HEK293T (cell line): ENCODE measurements around the gene MEGF6.
"Not testable (repeated sequence)": the region's sequence is repeated elsewhere in the genome, so short reads cannot be mapped to it uniquely, and the experiment has no call there.

Source experiments
- CTCF ChIA-PET: fragments of 350-600 bp; formaldehyde crosslinking; extraction: SDS; loops from one replicate; lab custom pipeline; 2021; ENCODE audit warnings: antibody characterized with exemption, inconsistent platforms; lab: Yijun Ruan, JAX
- POLR2A ChIA-PET: fragments of 350-600 bp; formaldehyde crosslinking; extraction: SDS; loops from one replicate; lab custom pipeline; 2020; ENCODE audit warnings: antibody characterized with exemption, inconsistent platforms; lab: Yijun Ruan, JAX
- DNase-seq: peaks from one replicate; pipeline ENCODE4 v3.0.0; 2012; ENCODE audit warnings: mixed read lengths; ENCODE audit errors: extremely low spot score
- ARNT ChIP-seq: fragments of 450-650 bp; IDR thresholded peaks from 2 replicates; pipeline ENCODE4 v1.6.1; 2017; ENCODE audit warnings: mild to moderate bottlenecking
- BHLHE40 ChIP-seq: fragments of 450-650 bp; IDR thresholded peaks from 2 replicates; pipeline ENCODE4 v1.6.1; 2016; ENCODE audit warnings: mild to moderate bottlenecking, moderate library complexity, borderline replicate concordance
- CTBP1 ChIP-seq: fragments of 450-650 bp; IDR thresholded peaks from 2 replicates; pipeline ENCODE4 v1.6.1; 2016; ENCODE audit warnings: borderline replicate concordance
- ELF4 ChIP-seq: fragments of 450-650 bp; IDR thresholded peaks from 2 replicates; pipeline ENCODE4 v1.6.1; 2017; ENCODE audit warnings: antibody characterized with exemption
- FOXA1 ChIP-seq: fragments of 450-650 bp; IDR thresholded peaks from 2 replicates; pipeline ENCODE4 v1.6.1; 2016; ENCODE audit warnings: mild to moderate bottlenecking
- FOXK2 ChIP-seq: fragments of 450-650 bp; IDR thresholded peaks from 2 replicates; pipeline ENCODE4 v1.6.1; 2016; ENCODE audit warnings: mild to moderate bottlenecking
- FOXM1 ChIP-seq: fragments of 450-650 bp; IDR thresholded peaks from 2 replicates; pipeline ENCODE4 v1.6.1; 2017; ENCODE audit warnings: mild to moderate bottlenecking, borderline replicate concordance
- HDGF ChIP-seq: fragments of 450-650 bp; IDR thresholded peaks from 2 replicates; pipeline ENCODE4 v1.6.1; 2017; ENCODE audit warnings: antibody characterized with exemption, borderline replicate concordance
- L3MBTL2 ChIP-seq: fragments of 450-650 bp; conservative IDR thresholded peaks from 2 replicates; pipeline ENCODE4 v1.6.1; 2016; ENCODE audit warnings: mild to moderate bottlenecking
- LEF1 ChIP-seq: fragments of 450-650 bp; IDR thresholded peaks from 2 replicates; pipeline ENCODE4 v1.6.1; 2017; ENCODE audit warnings: mild to moderate bottlenecking, borderline replicate concordance
- NFRKB ChIP-seq: fragments of 450-650 bp; IDR thresholded peaks from 2 replicates; pipeline ENCODE4 v1.6.1; 2016; ENCODE audit warnings: mild to moderate bottlenecking, moderate library complexity
- PKNOX1 ChIP-seq: fragments of 450-650 bp; IDR thresholded peaks from 2 replicates; pipeline ENCODE4 v1.6.1; 2016
- SP1 ChIP-seq: fragments of 450-650 bp; IDR thresholded peaks from 2 replicates; pipeline ENCODE4 v1.6.1; 2017
- SUZ12 ChIP-seq: fragments of 450-650 bp; IDR thresholded peaks from 2 replicates; pipeline ENCODE4 v1.6.1; 2016; ENCODE audit warnings: mild to moderate bottlenecking
- TARDBP ChIP-seq: fragments of 450-650 bp; IDR thresholded peaks from 2 replicates; pipeline ENCODE4 v1.6.1; 2016
- ZNF384 ChIP-seq: fragments of 450-650 bp; IDR thresholded peaks from 2 replicates; pipeline ENCODE4 v1.6.1; 2016

MEGF6 gene

GRCh38 chr1:3625151-3625907 is 14.0 kb upstream of the MEGF6 start:
- DNase-seq: peak; percentile 52
- ChIA-PET CTCF (interaction anchor here (0.9 kb wide), 1 partner anchor 172 kb away, joined by 5 read pairs; no protein-coding TSS in a partner anchor), POLR2A (no interaction called here)
- TF ChIP-seq SP1: no peak
- no peak for TF ChIP-seq CTBP1
- TF ChIP-seq TARDBP: no peak
- TF ChIP-seq ELF4: no peak
- no peak for TF ChIP-seq L3MBTL2
- no peak for TF ChIP-seq PKNOX1
- TF ChIP-seq ARNT: no peak
- no peak for TF ChIP-seq FOXM1
- no peak for TF ChIP-seq NFRKB
- no peak for TF ChIP-seq FOXK2
- TF ChIP-seq BHLHE40: no peak

GRCh38 chr1:3624200-3625136 is 13.2 kb upstream of the MEGF6 start, which contains the start of gene TPRG1L:
Gene TPRG1L (plus strand): TSS chr1:3625015. CDS start chr1:3625073, 58 bp downstream.
- DNase-seq: peak; percentile 99
- ChIA-PET POLR2A (no interaction called here), CTCF (interaction anchor here (0.6 kb wide), 1 partner anchor 171 kb away, joined by 3 read pairs; no protein-coding TSS in a partner anchor)
- TF ChIP-seq TARDBP (no peak), SP1 (peak; percentile 65), FOXA1 (0 out of 2 replicates have a peak, but pooled peaks have one; percentile 57), LEF1 (no peak), PKNOX1 (peak; percentile 97), FOXK2 (peak; percentile 59; the same call in 1 of the 2 replicates)

DNA sequence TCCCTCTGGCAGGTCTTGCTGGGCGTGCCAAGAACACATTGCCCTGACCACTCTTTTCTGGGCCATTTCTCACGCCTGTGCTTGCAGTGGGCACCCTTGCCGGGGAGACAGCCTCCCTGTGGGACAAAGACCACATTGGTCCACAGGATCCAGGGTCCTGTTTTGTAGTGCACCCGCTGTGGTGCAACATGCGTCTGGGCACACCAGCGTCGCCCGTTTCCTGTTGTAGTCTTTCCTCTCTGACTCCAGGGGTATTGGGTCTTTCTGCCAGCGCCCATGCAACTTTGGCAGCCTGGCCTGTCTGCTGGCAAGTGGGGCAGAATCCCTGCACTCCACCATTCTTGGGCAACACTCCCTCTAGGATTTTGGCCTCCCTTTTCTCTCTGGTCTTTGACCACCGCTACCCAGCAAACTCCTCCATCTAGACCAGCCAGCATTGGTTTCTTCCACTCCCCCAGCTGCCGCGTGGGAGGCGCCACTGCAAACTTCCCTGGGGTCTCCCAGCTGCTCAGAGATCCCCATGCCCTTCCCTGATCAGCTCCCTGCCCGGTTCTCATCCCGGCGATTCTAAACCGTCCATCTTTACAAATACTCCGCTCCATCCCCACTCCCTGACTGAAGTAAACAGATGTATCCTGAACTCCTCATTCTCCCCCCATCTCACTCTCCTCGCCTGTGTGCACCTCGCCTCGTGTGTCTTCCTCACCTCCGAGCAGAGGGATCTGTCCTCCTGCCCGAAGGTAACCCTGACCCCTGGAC is 12.3 kb upstream of the MEGF6 start:
- ChIA-PET CTCF (interaction anchor here (0.6 kb wide), 1 partner anchor 171 kb away, joined by 3 read pairs; no protein-coding TSS in a partner anchor), POLR2A (interaction anchor here (0.9 kb wide), 1 partner anchor 9 kb away, joined by 3 read pairs; no protein-coding TSS in a partner anchor)
- no peak for TF ChIP-seq FOXK2
- TF ChIP-seq FOXA1: no peak
- TF ChIP-seq NFRKB: no peak
- TF ChIP-seq FOXM1: no peak
- no peak for TF ChIP-seq CTBP1
- no peak for TF ChIP-seq SUZ12
- no peak for TF ChIP-seq ELF4
- TF ChIP-seq ARNT: no peak
- no peak for TF ChIP-seq LEF1
- no peak for TF ChIP-seq SP1
- no peak for TF ChIP-seq PKNOX1
- TF ChIP-seq TARDBP: no peak
- no peak; the same call in 1 of the 2 replicates for TF ChIP-seq L3MBTL2
- no peak for TF ChIP-seq ZNF384
- TF ChIP-seq HDGF: no peak
- no peak for DNase-seq

- DNase-seq, POLR2A ChIA-PET: not testable (repeated sequence)
Measured at GRCh38 chr1:3622102-3622501, 10.8 kb upstream of the MEGF6 start.

DNA sequence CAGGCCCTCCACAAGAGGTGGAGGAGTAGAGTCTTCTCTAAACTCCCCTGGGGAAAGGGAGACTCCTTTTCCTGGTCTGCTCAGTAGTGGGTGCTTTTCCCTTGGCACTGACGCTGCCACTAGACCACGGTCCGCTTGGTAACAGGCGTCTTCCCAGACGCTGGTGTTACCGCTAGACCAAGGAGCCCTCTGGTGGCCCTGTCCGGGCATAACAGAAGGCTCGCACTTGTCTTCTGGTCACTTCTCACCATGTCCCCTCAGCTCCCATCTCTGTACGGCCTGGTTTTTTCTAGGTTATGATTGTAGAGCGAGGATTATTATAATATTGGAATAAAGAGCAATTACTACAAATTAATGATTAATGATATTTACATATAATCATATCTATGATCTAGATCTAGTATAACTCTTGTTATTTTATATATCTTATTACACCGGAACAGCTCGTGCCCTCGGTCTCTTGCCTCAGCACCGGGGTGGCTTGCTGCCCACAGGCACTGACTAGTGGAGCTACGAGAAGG is 9.9 kb upstream of the MEGF6 start:
- POLR2A ChIA-PET, DNase-seq: not testable (repeated sequence)
- CTCF ChIA-PET: interaction anchor here (1.0 to 3.4 kb wide), 4 partner anchors 56 to 168 kb away, joined by 3 to 19 read pairs (median 6); no protein-coding TSS in a partner anchor

More at GRCh38 chr1:3622102-3622501, 10.8 kb upstream of the MEGF6 start:
- CTCF ChIA-PET: interaction anchor here (0.7 to 1.8 kb wide), 3 partner anchors 58 to 169 kb away, joined by 3 to 8 read pairs (median 3); no protein-coding TSS in a partner anchor
